Measurements from ENCODE around the gene ELMO1. TPM values are rescaled to one million over a fixed set of nuclear protein-coding genes. Genes with fewer than 3 reads are reported as not detected.

ELMO1 gene
- total RNA-seq, 4 donors from 2014 or later, result 24.6 to 120 (median 71.9) TPM

GRCh38 chr7:37329940-37330339, 118.7 kb downstream of the ELMO1 start:
- Histone ChIP-seq H3K27me3 (no peaks in the 10 kb centered on the region), H3K9me3 (no peaks in the 10 kb centered on the region), H3K27ac (no peak overlapping the region), H3K4me3 (no peak overlapping the region), H3K4me1 (no peaks in the 10 kb centered on the region), H3K36me3 (no peaks in the 10 kb centered on the region)
- WGBS, 2 donors (ENCODE audit: low coverage in 1 of 2), result 75 to 82% methylated on average over 2 of the region's 2 CpGs
- DNase-seq, result no peak
- TF ChIP-seq POLR2AphosphoS5 (IDR thresholded peaks at IDR 0.05) (no peak), CTCF (IDR thresholded peaks at IDR 0.05) (no peak), EP300 (IDR thresholded peaks at IDR 0.05; ENCODE audit: low read depth) (no peak), POLR2A (IDR thresholded peaks at IDR 0.05) (no peak)
- in situ Hi-C loops (cut with MboI; ENCODE audit: low pct_ligation_motif_present in 1 of 4, low pct_unique_long_range_greater_than_20kb in 1 of 4, low sequenced_read_pairs in 3 of 4) (no loop called here), intact Hi-C loops (cut with DNase I; ENCODE audit: low total_unique reads) (no loop called here)

DNA sequence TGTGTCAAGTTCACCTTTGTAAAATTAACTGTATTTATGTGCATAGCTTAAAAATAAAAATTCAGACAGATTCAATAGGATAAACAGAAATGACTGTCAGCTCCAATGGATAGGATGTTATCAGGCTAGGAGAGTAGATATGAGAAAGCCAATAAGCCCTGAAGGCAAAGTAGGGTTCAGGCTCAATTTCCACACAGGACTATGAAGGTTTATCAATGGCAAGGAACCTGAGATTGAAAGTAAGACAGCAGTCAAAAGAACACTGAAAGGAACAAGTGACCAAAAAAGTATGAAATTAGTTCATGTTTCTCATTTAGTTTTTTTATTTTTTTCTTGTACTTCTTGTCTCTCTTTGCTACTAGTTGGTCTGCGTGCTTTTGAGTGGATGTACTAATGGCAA, 121.4 kb downstream of the ELMO1 start:
- Histone ChIP-seq H3K4me3 (no peak overlapping the region), H3K36me3 (no peaks in the 10 kb centered on the region), H3K4me1 (no peaks in the 10 kb centered on the region), H3K9me3 (no peaks in the 10 kb centered on the region), H3K27me3 (no peaks in the 10 kb centered on the region), H3K27ac (no peak overlapping the region)
- 93 to 100% methylated on average over 1 of the region's 1 CpG for WGBS, 2 donors (ENCODE audit: low coverage in 1 of 2)
- DNase-seq, result no peak
- TF ChIP-seq POLR2AphosphoS5 (IDR thresholded peaks at IDR 0.05), result no peak
- no peak for TF ChIP-seq POLR2A (IDR thresholded peaks at IDR 0.05)
- TF ChIP-seq CTCF (IDR thresholded peaks at IDR 0.05), result no peak
- no peak for TF ChIP-seq EP300 (IDR thresholded peaks at IDR 0.05; ENCODE audit: low read depth)
- intact Hi-C loops (cut with DNase I; ENCODE audit: low total_unique reads), result no loop called here
- in situ Hi-C loops (cut with MboI; ENCODE audit: low pct_ligation_motif_present in 1 of 4, low pct_unique_long_range_greater_than_20kb in 1 of 4, low sequenced_read_pairs in 3 of 4), result no loop called here

DNA sequence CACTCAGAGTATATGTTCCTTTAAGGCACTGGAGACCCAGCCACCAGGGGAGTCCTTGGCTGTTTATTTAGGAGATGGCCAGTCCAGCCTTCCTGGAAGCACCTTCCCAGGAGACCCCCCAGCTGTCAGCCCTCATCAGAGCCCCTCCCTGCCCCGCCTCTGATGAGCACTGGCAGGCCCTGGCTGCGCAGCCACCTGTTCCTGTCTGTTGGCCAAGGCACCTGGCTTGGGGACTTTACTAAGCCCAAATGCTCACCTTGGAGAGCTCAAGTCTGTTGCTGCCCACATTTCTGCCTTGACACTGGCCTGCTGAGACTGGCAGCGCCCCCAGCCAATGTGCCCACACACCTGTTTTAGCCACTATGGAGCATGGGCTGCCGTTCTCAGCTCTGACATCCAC, 124.7 kb downstream of the ELMO1 start:
- Histone ChIP-seq H3K36me3 (no peaks in the 10 kb centered on the region), H3K27ac (no peak overlapping the region), H3K4me3 (no peak overlapping the region), H3K4me1 (no peaks in the 10 kb centered on the region), H3K27me3 (no peaks in the 10 kb centered on the region), H3K9me3 (no peaks in the 10 kb centered on the region)
- DNase-seq, result no peak
- WGBS, 2 donors (ENCODE audit: low coverage in 1 of 2), result 92% methylated on average over 4 of the region's 4 CpGs; no CpG with 5 or more reads in 1 of the 2 donors
- intact Hi-C loops (cut with DNase I; ENCODE audit: low total_unique reads), result no loop called here
- TF ChIP-seq CTCF (IDR thresholded peaks at IDR 0.05) (no peak), POLR2AphosphoS5 (IDR thresholded peaks at IDR 0.05) (no peak), POLR2A (IDR thresholded peaks at IDR 0.05) (no peak), EP300 (IDR thresholded peaks at IDR 0.05; ENCODE audit: low read depth) (no peak)
- in situ Hi-C loops (cut with MboI; ENCODE audit: low pct_ligation_motif_present in 1 of 4, low pct_unique_long_range_greater_than_20kb in 1 of 4, low sequenced_read_pairs in 3 of 4), result no loop called here

- Histone ChIP-seq H3K9me3 (no peaks in the 10 kb centered on the region), H3K4me1 (no peaks in the 10 kb centered on the region), H3K27me3 (no peaks in the 10 kb centered on the region), H3K4me3 (no peak overlapping the region), H3K27ac (no peak overlapping the region), H3K36me3 (no peaks in the 10 kb centered on the region)
- intact Hi-C loops (cut with DNase I; ENCODE audit: low total_unique reads) (no loop called here), in situ Hi-C loops (cut with MboI; ENCODE audit: low pct_ligation_motif_present in 1 of 4, low pct_unique_long_range_greater_than_20kb in 1 of 4, low sequenced_read_pairs in 3 of 4) (no loop called here)
- no peak for TF ChIP-seq EP300 (IDR thresholded peaks at IDR 0.05; ENCODE audit: low read depth)
- no peak for TF ChIP-seq POLR2AphosphoS5 (IDR thresholded peaks at IDR 0.05)
- TF ChIP-seq CTCF (IDR thresholded peaks at IDR 0.05), result no peak
- no peak for TF ChIP-seq POLR2A (IDR thresholded peaks at IDR 0.05)
- no peak for DNase-seq
- WGBS, 2 donors (ENCODE audit: low coverage in 1 of 2), result 86 to 89% methylated on average over 4 of the region's 4 CpGs
Measured at GRCh38 chr7:37322831-37323230, 125.8 kb downstream of the ELMO1 start.

Measured in transverse colon (tissue), 4 donors.